ENCODE measurements around the gene UBE2S.
"Not testable (repeated sequence)": the region's sequence is repeated elsewhere in the genome, so short reads cannot be mapped to it uniquely, and the experiment has no call there.

The UBE2S gene

GRCh38 chr19:55451163-55451964, 43.8 kb upstream of the UBE2S start:
- H3K4me3 ChIP-seq (ENCODE audit: low read depth, low read length), result no peak overlapping the region
- DNase-seq (ENCODE audit: low read depth), result no peak
- TF ChIP-seq CTCF (conservative IDR thresholded peaks at IDR 0.05; ENCODE audit: low read depth, low read length), result no peak

- DNase-seq (ENCODE audit: low read depth), result no peak
- no peak overlapping the region for H3K4me3 ChIP-seq (ENCODE audit: low read depth, low read length)
- no peak for TF ChIP-seq CTCF (conservative IDR thresholded peaks at IDR 0.05; ENCODE audit: low read depth, low read length)
Observed at GRCh38 chr19:55449469-55449868, 41.9 kb upstream of the UBE2S start.

- H3K4me3 ChIP-seq (ENCODE audit: low read depth, low read length), result not testable (repeated sequence)
Observed at GRCh38 chr19:55448175-55448490, 40.5 kb upstream of the UBE2S start.

GRCh38 chr19:55447421-55448174, 40.0 kb upstream of the UBE2S start:
- TF ChIP-seq CTCF (conservative IDR thresholded peaks at IDR 0.05; ENCODE audit: low read depth, low read length), result no peak

More at GRCh38 chr19:55448175-55448490, 40.5 kb upstream of the UBE2S start:
- not testable (repeated sequence) for DNase-seq (ENCODE audit: low read depth)

GRCh38 chr19:55446060-55446459, 38.5 kb upstream of the UBE2S start:
- TF ChIP-seq CTCF (conservative IDR thresholded peaks at IDR 0.05; ENCODE audit: low read depth, low read length), result no peak
- no peak for DNase-seq (ENCODE audit: low read depth)
- no peak overlapping the region for H3K4me3 ChIP-seq (ENCODE audit: low read depth, low read length)

More at GRCh38 chr19:55447421-55448174, 40.0 kb upstream of the UBE2S start:
- no peak overlapping the region for H3K4me3 ChIP-seq (ENCODE audit: low read depth, low read length)
- no peak for DNase-seq (ENCODE audit: low read depth)

- H3K4me3 ChIP-seq (ENCODE audit: low read depth, low read length), result no peak overlapping the region
- no peak for TF ChIP-seq CTCF (conservative IDR thresholded peaks at IDR 0.05; ENCODE audit: low read depth, low read length)
- no peak for DNase-seq (ENCODE audit: low read depth)
Observed at GRCh38 chr19:55444646-55445045, 37.1 kb upstream of the UBE2S start.

GRCh38 chr19:55443824-55444480, 36.4 kb upstream of the UBE2S start:
- TF ChIP-seq CTCF (conservative IDR thresholded peaks at IDR 0.05; ENCODE audit: low read depth, low read length), result no peak
- H3K4me3 ChIP-seq (ENCODE audit: low read depth, low read length), result no peak overlapping the region
- no peak for DNase-seq (ENCODE audit: low read depth)
